Right atrium auricular region (tissue), 2 donors: ENCODE data around the gene MOV10. TPM values are rescaled to one million over a fixed set of nuclear protein-coding genes. Genes with fewer than 3 reads are reported as not detected.

Source experiments
- DNase-seq: peaks from one replicate; pipeline ENCODE4 v3.0.0-alpha.2; 2019; ENCODE audit warnings: low spot score
- H3K27ac ChIP-seq, 2 donors: fragments of 200-600 bp; sonication (generic); 1 replicate in 1 of 2; 2 replicates in 1 of 2; pipeline ENCODE4 v1.5.1; 2016 to 2019
- H3K27me3 ChIP-seq, 2 donors: fragments of 200-600 bp; sonication (generic); one replicate each; pipeline versions ENCODE4 v1.5.1 to v1.6.0; 2017 to 2019
- H3K36me3 ChIP-seq: fragments of 200-600 bp; sonication (generic); one replicate; pipeline ENCODE4 v1.5.1; 2016
- H3K4me1 ChIP-seq, 2 donors: fragments of 200-600 bp; sonication (generic); one replicate each; pipeline versions ENCODE4 v1.5.1 to v1.6.0; 2017 to 2019
- H3K4me3 ChIP-seq, 2 donors: fragments of 200-600 bp; sonication (generic); 1 replicate in 1 of 2; 2 replicates in 1 of 2; pipeline ENCODE4 v1.5.1; 2017 to 2019; ENCODE audit warnings: mild to moderate bottlenecking in 1 of 2, moderate library complexity in 1 of 2
- H3K9me3 ChIP-seq, 2 donors: fragments of 200-600 bp; sonication (generic); one replicate each; pipeline ENCODE4 v1.5.1; 2019
- CTCF ChIP-seq, 2 donors: fragments of 200-600 bp; sonication (generic); IDR thresholded peaks; one replicate each; pipeline ENCODE4 v1.5.1; 2019; ENCODE audit warnings: antibody characterized with exemption in 2 of 2
- total RNA-seq, 2 donors: library from RNA; depleted of rRNA; stranded (reverse); fragments of >200 nt; gene quantifications; one replicate each; pipeline ENCODE4 v1.1.0, GENCODE V29; 2016

Gene MOV10
- total RNA-seq, 2 donors from 2014 or later: 10.5 to 11.4 TPM

GRCh38 chr1:112748396-112748795 is 73.9 kb downstream of the MOV10 start:
- Histone ChIP-seq H3K4me1 (peaks cover 0 to 10% of the 10 kb centered on the region in 2 donors), H3K36me3 (no peaks in the 10 kb centered on the region), H3K27ac (no peak overlapping the region), H3K4me3 (no peak overlapping the region), H3K27me3 (peaks cover 0 to 7% of the 10 kb centered on the region in 2 donors), H3K9me3 (no peaks in the 10 kb centered on the region)
- no peak for DNase-seq
- no peak for TF ChIP-seq CTCF (IDR thresholded peaks at IDR 0.05)

Other genes starting within 250 kb of the MOV10 start
- 10 to 100 TPM in 1 of 2 donors, 1 to 10 TPM in 1; 4.8 to 18.6 TPM for gene WNT2B, start 165.7 kb upstream of the MOV10 start, total RNA-seq
- gene ST7L, start 55.5 kb upstream of the MOV10 start, total RNA-seq: 10 to 100 TPM; 10.5 to 14.5 TPM
- 10 to 100 TPM; 29.0 to 46.0 TPM for gene CAPZA1, start 54.8 kb upstream of the MOV10 start, total RNA-seq
- 100 to 1,000 TPM; 190 to 330 TPM for gene RHOC, start 32.5 kb downstream of the MOV10 start, total RNA-seq
- 1 to 10 TPM; 5.5 to 7.9 TPM for gene PPM1J, start 40.7 kb downstream of the MOV10 start, total RNA-seq